Activated CD8-positive, alpha-beta T cell treated with anti-CD3 and anti-CD28 coated beads for 36 hours (primary cell): Measurements from ENCODE around the gene SLC12A7. TPM values are rescaled to one million over a fixed set of nuclear protein-coding genes. Genes with fewer than 3 reads are reported as not detected.

Experiments used
- ATAC-seq: fragments of 200-7000 bp; cut with Tn5 transposase; one replicate; pipeline ENCODE4 v1.10.0; 2021; ENCODE audit warnings: mild to moderate bottlenecking, moderate library complexity
- CTCF ChIA-PET: fragments of 350-600 bp; sonication (Branson Sonifier 250); formaldehyde crosslinking; loops from one replicate; lab custom pipeline; 2021; ENCODE audit warnings: antibody characterized with exemption; lab: Charles Lee
- POLR2A ChIA-PET: fragments of 350-600 bp; sonication (Branson Sonifier 250); formaldehyde crosslinking; loops from one replicate; lab custom pipeline; 2021; ENCODE audit warnings: antibody characterized with exemption; lab: Charles Lee
- DNase-seq: peaks from one replicate; pipeline ENCODE4 v3.0.0-alpha.2; 2020
- H3K27ac Mint-ChIP-seq: one replicate; pipeline ENCODE4 v1.8.0; 2021; ENCODE audit warnings: mild to moderate bottlenecking, mixed read lengths
- H3K27me3 Mint-ChIP-seq: one replicate; pipeline ENCODE4 v1.8.0; 2021; ENCODE audit warnings: mixed read lengths
- H3K36me3 Mint-ChIP-seq: one replicate; pipeline ENCODE4 v1.8.0; 2021; ENCODE audit warnings: low read depth, mixed read lengths
- H3K4me1 Mint-ChIP-seq: one replicate; pipeline ENCODE4 v1.8.0; 2021; ENCODE audit warnings: low read depth, mixed read lengths
- H3K4me3 Mint-ChIP-seq: one replicate; pipeline ENCODE4 v1.8.0; 2021; ENCODE audit warnings: mild to moderate bottlenecking, moderate library complexity, mixed read lengths
- H3K9me3 Mint-ChIP-seq: one replicate; pipeline ENCODE4 v1.8.0; 2021; ENCODE audit warnings: mixed read lengths
- CTCF ChIP-seq: fragments of 200-600 bp; IDR thresholded peaks from one replicate; pipeline ENCODE4 v1.8.0; 2022; ENCODE audit warnings: antibody characterized with exemption, mild to moderate bottlenecking
- intact Hi-C: fragments of 100-400 bp; cut with micrococcal nuclease; formaldehyde crosslinking; loops from one replicate; pipeline ENCODE4 v1.10.0; 2022
- total RNA-seq, 2 experiments: library from RNA; stranded (reverse); gene quantifications; one replicate each; pipeline ENCODE4 v1.2.3, GENCODE V29; 2021

SLC12A7 gene
- total RNA-seq, 2 experiments from 2014 or later: 21.6 to 24.8 TPM

- intact Hi-C loops: no loop called here
- ChIA-PET CTCF (interaction anchor here (0.8 to 1.6 kb wide), 4 partner anchors 9 to 200 kb away, joined by 3 to 9 read pairs (median 4); no protein-coding TSS in a partner anchor), POLR2A (interaction anchor here (1.2 kb wide), 1 partner anchor 10 kb away, joined by 4 read pairs; no protein-coding TSS in a partner anchor)
These were observed 11.7 kb upstream of the SLC12A7 start for GRCh38 chr5:1123418-1124147.

GRCh38 chr5:1122511-1123294, 10.8 kb upstream of the SLC12A7 start:
- H3K4me1 Mint-ChIP-seq: peaks cover 8% of the 10 kb centered on the region
- H3K4me3 Mint-ChIP-seq: no peak overlapping the region
- intact Hi-C loops: no loop called here
- no peaks in the 10 kb centered on the region for H3K9me3 Mint-ChIP-seq
- POLR2A ChIA-PET: interaction anchor here (0.7 to 1.2 kb wide), 2 partner anchors 9 to 151 kb away, joined by 3 to 4 read pairs; no protein-coding TSS in a partner anchor
- H3K36me3 Mint-ChIP-seq: no peaks in the 10 kb centered on the region
- no peak overlapping the region for H3K27ac Mint-ChIP-seq
- no peaks in the 10 kb centered on the region for H3K27me3 Mint-ChIP-seq
- DNase-seq: no peak
- no peak for ATAC-seq
- no peak for TF ChIP-seq CTCF
- CTCF ChIA-PET: no interaction called here

More at GRCh38 chr5:1123418-1124147, 11.7 kb upstream of the SLC12A7 start:
- Mint-ChIP-seq H3K27me3 (no peaks in the 10 kb centered on the region), H3K4me1 (peaks cover 2% of the 10 kb centered on the region), H3K4me3 (no peak overlapping the region), H3K27ac (no peak overlapping the region), H3K36me3 (no peaks in the 10 kb centered on the region), H3K9me3 (no peaks in the 10 kb centered on the region)
- DNase-seq (no peak), ATAC-seq (no peak)
- TF ChIP-seq CTCF: no peak

- intact Hi-C loops: no loop called here
These were observed 10.0 kb upstream of the SLC12A7 start for GRCh38 chr5:1121891-1122290.

GRCh38 chr5:1121044-1121443, 9.2 kb upstream of the SLC12A7 start:
- POLR2A ChIA-PET: interaction anchor here (1.4 kb wide), 1 partner anchor 14 kb away, joined by 4 read pairs; no protein-coding TSS in a partner anchor
- no peaks in the 10 kb centered on the region for H3K27me3 Mint-ChIP-seq
- no peaks in the 10 kb centered on the region for H3K36me3 Mint-ChIP-seq
- no peak overlapping the region for H3K4me3 Mint-ChIP-seq
- no peak for TF ChIP-seq CTCF
- intact Hi-C loops: no loop called here
- no peak for DNase-seq
- no peaks in the 10 kb centered on the region for H3K9me3 Mint-ChIP-seq
- CTCF ChIA-PET: interaction anchor here (1.5 kb wide), 1 partner anchor 20 kb away, joined by 4 read pairs; no protein-coding TSS in a partner anchor
- no peak overlapping the region for H3K27ac Mint-ChIP-seq
- ATAC-seq: no peak
- peaks cover 8% of the 10 kb centered on the region for H3K4me1 Mint-ChIP-seq

More at GRCh38 chr5:1121891-1122290, 10.0 kb upstream of the SLC12A7 start:
- no peak overlapping the region for H3K27ac Mint-ChIP-seq
- ATAC-seq (no peak), DNase-seq (no peak)
- CTCF ChIA-PET: no interaction called here
- POLR2A ChIA-PET: interaction anchor here (0.7 kb wide), 1 partner anchor 150 kb away, joined by 3 read pairs; no protein-coding TSS in a partner anchor
- no peak for TF ChIP-seq CTCF
- H3K27me3 Mint-ChIP-seq: no peaks in the 10 kb centered on the region
- no peaks in the 10 kb centered on the region for H3K9me3 Mint-ChIP-seq
- peaks cover 8% of the 10 kb centered on the region for H3K4me1 Mint-ChIP-seq
- H3K4me3 Mint-ChIP-seq: no peak overlapping the region
- no peaks in the 10 kb centered on the region for H3K36me3 Mint-ChIP-seq
